Activated T-cell treated with anti-CD3 and anti-CD28 coated beads for 24 hours (primary cell): ENCODE results near the gene UNC45A.

Experiments used
- DNase-seq: peaks from one replicate; pipeline ENCODE4 v3.0.0-alpha.2; 2020; ENCODE audit warnings: low read depth

UNC45A gene

DNA sequence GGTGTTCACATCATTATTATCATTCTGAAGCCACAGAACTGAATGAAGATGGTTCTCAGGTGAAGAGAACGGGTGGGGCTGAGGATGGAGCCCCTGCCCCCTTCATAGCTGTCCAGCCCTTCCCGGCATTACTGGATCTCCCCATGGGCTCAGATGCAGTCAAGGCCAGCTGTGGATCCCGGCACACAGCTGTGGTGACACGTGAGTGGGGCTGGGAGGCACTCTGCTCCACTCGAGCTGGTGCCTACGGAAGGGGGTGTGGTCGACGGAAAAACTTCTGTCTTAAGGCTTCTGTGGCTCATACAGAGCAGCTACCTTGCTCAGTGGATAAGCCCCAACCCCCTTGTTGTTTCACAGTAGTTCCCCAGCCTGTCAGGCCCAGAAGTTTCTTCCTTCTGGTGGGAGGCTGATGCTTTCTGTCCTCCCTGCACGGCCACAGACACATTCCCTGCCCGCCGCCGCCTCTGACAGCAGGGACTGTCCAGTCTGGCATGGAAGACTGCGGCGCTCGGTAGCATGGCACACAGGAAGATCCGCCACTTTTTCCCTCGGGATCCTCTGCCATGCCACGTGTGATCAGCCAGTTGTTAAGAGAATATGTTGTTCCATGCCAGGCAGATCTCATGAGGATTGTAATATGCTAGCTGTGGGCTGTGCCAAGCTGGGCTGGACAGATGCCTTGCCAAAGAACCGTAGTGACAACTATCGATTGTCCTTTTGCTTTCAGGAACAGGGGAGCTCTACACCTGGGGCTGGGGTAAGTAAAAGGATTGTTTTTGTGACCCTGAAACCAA is 25.4 kb downstream of the UNC45A start:
- DNase-seq, result no peak

DNA sequence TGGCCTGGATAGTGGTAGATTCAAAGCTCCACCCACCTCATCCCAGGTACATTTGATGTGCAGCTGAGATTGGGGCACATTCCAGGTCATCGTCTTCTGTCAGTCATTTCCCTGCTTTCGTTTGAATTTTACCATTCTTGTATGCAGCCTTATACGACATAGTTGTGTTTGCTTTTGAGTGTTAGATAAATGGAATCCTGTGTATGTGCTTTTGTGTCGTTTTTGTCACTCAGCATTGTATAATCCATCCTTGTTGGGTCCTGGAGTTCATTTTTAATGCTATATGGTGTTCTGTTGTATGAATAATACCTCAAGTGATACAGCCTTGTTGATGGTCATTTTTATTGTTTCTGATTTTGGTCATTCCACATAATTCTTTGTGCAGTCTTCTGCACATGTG is 26.9 kb downstream of the UNC45A start:
- DNase-seq, result no peak

DNA sequence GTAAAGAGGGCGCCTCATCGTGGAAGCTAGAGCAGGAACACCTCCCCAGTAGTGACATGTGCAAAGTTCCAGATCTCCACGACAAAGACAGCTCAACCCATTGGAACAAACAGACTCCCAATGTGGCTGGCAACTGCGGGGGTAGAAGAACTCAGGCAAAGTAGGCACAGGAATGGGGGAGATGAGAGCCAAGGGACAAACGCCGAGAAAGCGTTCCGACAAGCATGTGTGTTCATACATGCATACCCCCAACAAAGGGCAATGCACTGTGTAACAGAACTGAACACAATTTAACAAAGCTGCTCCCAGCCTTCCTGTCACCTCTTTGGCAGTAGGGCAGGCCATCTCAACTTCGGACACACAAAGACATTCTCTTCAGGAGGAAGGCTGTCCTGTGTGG is 31.2 kb downstream of the UNC45A start:
- DNase-seq, result no peak

DNA sequence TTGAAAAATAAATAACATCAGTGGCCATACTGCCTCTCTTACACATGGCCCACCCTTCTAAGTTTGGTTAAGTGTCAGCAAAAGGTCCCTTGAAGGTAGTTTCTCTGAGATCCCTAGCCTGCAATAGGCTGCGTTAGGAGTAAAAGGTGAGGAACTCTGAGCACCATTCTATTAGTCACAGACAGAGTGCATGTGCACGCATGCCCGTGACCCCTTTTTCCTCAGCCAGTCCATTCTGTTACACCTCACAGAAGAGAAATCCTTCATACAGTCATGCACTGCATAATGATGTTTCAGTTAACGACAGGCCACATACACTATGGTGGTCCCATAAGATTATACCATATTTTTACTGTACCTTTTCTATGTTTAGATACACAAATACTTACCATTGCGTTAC is 32.1 kb downstream of the UNC45A start:
- no peak for DNase-seq

DNA sequence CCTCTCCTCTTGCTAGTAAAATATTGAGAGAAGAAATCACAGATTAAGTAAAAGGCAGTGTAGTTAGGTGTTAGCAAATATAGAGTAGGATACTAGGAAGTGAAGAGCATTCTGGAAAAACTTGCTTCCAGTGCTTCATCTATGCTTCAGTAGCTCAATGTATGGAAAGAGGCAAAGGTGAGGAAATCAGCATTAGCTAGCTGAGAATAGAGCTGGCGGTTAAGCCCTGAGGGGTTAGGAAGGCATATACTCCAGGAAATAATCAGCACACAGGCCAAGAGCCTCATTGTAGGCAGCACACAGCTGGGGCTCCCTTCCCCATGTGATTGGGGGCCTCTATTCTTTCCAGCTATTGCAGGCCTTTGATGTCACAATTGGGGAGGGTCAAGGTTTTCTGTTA is 33.3 kb downstream of the UNC45A start:
- no peak for DNase-seq

DNA sequence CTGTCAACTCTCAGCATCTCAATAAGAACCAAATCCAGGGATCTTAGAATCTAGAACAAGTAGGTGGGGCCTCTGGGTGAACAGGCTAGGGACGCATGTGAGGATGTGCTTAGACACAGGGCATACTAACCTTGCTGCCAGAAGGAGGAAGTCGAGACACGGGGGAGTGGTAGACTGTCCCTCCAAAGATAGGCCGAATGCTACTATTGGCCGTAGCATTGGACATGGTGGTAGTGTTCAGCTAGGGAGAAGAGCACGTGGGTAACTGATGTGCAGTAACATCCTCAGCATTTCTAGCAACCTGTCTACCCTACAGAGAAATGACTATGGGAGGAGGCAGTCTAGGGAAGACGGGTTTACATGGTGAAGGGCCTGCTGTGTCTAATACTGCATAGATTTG is 35.2 kb downstream of the UNC45A start:
- no peak for DNase-seq

DNA sequence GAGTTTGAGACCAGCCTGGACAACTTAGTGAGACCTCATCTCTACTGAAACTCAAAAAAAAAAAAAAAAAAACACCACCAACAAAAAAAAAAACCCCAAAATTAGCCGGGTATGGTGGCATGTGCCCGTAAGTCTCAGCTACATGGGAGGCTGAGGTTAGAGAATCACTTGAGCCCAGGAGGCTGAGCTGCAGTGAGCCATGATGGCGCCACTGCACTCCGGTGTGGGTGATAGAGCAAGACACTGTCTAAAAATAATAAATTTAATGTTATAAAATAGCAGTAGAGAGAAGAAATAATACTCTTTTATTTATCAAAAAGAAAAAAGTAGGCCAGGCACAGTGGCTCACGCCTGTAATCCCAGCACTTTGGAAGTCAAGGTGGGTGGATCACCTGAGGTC is 37.0 kb downstream of the UNC45A start:
- no peak for DNase-seq

DNA sequence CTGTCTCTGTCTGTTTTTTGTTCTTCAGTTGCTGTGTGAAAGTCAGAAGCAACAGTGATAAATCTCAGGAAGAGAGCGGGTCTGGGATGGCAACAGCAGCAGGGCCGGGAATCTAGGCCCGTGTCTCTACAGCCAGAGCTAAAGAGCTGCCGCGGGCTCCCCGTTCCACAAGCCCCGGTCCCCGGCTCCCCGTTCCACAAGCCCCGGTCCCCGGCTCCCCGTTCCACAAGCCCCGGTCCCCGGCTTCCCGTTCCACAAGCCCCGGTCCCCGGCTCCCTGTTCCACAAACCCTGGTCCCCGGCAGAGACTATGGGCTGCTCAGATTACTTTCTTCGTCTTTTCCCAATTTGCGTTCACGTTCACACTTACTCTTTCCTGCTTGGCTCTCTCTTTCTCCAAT is 39.1 kb downstream of the UNC45A start:
- no peak for DNase-seq

DNA sequence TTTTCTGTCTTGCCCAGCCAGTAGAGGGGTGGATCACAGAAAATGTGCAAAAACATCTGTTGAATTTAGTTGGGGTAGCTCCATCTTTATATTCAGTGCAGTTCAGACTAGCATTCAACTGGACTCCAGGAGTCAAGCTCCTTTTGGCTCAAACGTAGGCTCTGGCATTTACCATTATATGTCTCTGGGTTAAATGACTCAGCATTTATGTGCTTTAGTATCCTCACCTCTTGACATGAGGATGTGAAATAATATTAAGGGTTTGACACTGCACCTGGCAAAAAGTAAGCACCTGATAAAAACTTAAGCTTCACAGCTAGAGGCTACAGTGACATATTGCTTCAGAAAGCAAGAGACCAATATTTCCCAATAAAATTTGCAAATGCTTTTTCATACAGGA is 44.5 kb downstream of the UNC45A start:
- no peak for DNase-seq

DNA sequence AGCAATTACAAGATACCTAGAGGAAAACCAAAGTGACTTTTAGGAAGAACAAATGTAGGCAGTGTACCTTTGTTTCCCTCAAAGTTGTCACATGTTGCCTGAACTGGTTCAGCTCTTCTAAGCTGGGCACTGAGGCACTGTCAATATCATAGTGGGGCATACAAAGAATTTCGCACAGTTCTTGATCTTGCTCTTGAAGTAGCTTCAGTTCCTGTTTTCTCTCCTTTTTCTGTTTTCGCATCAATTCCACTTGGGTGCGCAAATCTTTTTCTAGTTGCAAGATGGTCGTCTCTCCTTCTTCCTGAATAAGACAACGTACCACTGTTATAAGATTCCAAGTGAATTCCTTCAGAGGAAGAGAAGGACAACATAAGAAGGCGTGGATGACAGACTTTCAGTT is 46.6 kb downstream of the UNC45A start:
- DNase-seq, result no peak

DNA sequence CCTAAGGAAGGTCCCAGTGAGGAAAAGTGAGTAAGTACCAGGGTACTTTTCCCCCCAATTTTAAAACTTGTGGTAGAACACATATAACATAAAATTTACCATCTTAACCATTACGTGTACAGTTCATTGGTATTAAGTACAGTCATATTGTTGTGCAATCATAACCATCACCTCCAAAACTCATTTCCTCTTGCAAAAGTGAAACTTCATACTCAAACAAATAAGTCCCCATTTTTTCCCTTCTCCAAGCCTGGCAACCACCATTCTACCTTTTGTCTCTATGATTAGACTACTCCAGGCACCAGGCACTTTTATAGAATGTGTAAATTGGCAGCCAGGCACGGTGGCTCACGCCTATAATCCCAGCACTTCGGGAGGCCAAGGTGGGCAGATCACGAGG is 47.0 kb downstream of the UNC45A start:
- no peak for DNase-seq

DNA sequence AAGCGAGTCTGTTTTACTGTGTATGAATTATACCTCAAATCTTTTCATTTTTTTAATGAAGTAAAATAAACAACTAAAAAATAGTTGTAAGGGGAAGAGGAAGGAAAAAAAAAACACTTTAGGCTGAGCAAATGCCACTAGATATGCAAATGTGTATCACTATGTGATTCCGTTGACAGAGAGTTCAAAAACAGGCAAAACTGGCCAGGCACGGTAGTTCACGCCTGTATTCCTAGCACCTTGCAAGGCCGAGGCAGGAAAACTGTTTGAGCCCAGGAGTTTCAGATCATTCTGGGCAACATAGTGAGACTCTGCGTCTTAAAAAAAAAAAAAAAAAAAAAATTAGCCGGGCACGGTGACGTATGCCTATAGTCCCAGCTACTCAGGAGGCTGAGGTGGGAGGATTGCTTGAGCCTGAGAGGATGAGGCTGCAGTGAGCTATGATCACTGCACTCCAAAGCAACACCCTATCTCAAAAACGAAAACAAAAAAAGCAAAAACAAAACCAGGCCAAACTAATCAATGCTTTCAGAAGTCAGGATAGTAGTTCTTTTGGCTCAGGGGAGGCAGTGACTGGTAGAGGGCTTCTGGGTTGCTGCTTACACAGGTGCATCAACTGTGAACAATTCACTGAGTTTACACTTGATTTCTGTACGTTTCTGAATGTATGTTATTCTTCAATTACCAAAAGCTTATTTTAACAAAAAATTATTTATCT is 51.9 kb downstream of the UNC45A start:
- no peak for DNase-seq

DNA sequence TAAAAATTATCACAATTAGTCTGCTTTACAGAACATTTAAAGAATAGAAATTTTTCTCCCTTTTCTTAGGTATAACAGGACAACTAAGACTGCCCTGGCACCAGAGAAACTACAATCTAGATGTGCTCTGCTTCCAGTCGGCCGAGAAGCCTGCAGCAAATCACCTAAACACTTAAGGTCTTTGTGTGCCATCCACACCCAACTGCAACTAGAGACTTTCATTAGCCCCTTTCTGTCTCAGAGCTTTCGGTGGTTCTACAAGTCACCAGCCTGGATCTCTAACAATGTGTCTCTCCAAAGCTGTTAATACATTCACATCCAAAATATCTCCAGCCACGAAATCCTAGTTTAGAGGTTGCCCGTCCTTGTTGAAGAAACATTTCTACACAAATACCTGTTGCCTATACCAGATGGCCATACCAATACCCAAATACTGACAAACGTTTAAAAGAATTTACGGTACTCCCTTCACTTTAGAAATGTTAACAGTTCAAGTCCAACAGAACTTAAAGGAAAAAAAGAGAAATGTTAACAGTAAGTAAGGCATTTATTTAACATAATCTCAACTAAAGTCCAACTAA is 52.6 kb downstream of the UNC45A start:
- no peak for DNase-seq

DNA sequence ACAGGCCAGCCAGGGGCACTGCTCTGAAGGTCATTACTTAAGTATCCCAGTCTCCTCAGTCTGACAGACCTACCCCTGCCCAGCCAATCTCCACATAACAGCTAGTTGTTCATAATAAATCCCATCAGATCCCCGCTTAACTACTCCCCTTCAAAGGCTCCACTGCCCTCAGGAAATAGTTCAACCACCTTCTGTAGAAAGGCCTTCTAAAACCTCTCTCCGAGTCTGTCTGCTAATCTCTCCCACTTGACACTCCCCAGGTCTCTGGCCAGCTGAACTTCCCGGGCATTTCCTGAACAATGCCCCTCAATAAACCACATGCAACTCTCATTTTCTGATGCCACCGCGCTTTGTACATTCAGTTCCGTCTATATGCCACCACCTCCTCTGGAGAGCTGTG is 53.2 kb downstream of the UNC45A start:
- no peak for DNase-seq

DNA sequence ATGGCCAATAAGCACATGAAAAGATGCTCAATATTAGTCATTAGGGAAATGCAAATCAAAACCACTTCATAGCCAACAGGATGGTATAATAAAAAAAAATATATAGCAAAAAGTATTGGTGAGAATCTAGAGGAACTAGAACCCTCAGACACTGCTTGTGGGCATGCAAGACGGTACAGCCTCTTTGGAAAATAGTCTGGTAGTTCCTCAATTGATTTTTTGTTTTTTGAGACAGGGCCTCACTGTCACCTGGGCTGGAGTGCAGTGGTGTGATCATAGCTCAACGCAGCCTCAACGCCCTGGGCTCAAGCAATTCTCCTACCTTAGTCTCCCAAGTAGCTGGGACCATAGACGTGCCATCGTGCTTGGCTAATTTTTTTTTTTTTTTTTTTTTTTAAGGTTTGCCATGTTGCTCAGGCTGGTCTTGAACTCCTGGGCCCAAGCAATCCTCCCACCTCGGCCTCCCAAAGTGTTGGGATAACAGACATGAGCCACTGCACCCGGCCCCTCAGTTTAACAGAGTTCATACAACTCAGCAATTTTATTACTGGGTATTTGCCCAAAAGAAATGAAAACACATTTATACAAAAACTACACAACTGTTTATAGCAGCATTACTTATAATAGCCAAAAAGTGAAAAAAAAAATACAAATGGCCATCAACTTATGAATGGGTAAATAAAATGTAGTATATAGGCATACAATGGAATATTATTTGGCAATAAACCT is 54.1 kb downstream of the UNC45A start:
- DNase-seq, result no peak

DNA sequence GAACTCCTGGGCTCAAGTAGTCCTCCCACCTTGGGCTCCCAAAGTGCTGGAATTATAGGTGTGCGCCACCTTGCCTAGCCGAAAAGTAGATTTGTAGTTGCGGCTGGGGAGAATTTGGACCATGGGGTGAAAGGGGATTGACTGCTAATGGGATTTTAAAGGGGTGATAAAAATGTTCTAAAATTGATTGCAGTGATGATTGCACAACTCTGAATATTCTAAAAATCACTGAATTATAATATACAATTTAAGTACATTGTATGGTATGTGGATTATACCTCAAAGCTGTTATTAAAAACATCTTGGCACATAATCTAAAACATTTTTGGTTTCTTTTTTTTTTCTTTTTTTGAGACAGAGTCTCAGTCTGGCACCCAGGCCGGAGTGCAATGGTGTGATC is 55.4 kb downstream of the UNC45A start:
- DNase-seq, result no peak

DNA sequence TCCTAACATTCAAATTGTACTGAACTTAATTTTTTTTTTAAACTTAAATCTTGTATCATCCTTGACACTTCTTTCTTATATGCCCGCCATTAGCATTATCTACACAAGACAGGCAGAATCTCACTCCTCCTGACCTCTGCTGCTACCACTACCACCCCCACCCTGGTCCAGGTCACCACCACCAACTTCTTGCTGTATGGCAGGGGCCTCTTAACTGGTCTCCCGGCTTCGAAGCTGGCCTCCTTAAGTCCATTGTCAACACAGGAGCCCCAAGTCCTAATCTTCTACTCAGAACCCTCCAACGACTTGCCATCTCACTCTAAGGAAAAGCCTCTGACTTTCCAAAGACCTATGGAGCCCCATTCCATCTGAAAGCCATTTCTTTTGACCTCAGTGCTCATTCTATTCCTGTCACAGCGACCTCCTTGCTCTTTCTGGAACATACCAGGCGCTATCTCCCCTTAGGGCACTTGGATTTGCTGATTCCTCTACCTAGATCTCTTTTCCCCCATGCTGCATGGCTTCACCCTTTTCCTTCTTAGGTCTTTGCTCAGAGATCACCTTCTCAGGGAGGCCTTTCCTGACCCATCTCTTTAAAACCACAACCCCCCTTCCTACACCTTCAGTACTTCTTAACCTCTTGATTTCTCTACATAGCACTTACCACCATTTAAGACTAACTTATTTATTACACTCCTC is 56.7 kb downstream of the UNC45A start:
- DNase-seq, result no peak

DNA sequence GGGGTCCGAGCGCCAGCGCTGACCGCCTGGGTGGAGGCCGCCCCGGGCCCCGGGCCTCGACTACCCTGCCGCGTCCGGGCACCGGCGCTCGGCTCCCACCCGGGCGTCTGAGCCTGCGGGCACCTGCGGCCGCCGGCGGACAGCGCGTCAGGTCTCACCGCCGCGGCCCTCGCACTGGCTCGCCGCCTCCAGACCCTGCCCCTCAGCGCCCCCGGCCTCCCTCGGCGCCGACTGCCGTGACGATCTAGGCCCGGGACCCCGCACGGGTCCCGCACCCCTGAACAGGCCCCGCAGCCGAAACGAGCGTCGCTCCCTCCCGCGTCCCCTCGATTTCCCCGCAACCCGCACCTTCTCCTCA is 59.0 kb downstream of the UNC45A start:
- DNase-seq, result no peak

DNA sequence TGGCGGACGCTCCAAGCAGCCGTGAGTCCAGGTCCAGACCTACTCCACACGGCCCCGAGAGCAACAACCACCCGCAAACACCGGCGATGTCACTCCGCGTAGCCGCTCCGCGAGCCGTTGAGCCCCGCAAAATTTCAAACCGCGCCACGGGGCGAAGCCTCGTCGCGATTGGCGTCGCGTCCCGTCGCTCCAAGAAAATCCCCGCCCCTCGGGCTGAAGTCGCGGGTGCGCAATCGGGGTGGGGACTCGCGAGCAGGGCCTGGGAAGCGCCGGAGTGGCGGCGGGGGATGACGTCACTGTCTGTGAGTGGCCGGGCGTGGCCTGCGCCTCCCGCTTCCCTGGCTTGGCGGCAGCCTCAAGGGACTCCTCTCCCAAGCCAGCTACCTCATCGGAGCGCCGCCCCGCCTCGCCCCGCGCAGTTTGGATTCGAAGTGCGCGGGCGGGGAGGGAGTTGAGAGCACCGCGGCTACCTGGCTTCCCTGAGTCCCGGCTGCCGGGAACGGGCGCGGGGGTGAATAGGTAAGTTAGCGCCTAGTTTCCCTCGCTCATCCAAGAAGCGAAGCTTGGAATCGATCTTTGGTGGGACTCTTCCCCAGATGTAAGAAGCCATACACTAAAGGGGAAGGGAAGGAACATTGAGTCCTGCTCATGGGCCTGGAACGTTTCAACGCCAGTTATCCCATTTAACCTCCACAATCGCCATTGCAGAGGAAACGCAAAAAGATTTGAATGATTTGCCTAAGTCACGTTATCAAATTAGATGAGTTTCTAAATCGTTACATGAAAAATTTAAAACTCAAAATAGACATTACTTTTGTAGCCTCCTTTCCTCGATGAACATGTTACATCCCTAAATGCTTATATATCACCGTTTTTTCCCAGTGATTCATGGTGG is 59.6 kb downstream of the UNC45A start, which contains the start of gene PRC1:
TSS of gene PRC1 (minus strand) at position 119 of the 895 bp plus-strand sequence. CDS start at position 1, 118 bp downstream.
- peak; percentile 96 for DNase-seq

DNA sequence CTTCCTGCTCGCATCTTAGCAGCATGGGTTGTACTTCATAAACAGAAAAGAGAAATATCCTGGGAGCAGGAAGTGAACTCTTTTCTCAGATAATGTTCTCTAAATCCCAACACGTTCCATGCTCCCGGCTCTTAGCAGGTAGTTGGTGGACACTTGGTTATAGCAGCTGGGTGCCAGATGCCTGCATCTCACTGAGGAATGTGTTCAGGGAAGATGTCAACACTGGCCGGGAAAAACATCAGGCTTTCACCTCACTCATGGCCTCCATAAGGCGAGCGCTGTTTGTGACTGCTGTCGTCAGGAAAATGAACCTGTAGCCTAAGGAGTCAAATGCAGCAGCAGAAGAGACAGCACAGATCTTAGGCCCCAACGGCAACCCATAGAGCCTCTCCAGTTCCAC is 63.7 kb downstream of the UNC45A start:
- DNase-seq, result no peak

DNA sequence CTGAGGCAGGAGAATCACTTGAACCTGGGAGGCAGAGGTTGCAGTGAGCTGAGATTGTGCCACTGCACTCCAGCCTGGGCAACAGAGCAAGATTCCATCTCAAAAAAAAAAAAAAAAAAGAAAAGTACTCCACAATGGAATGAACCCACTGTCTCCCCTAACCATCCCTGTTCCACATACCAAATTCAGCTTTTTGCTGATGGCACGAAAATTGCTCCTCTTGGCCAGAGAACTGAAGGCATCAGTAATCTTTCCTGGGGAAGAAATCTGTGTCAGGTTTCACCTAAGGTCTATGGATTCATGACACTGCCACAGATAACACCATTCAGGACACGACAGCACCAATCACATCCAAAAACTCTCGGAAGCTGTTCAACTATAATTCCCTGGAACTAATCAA is 66.1 kb downstream of the UNC45A start:
- no peak for DNase-seq
